HCT116 (cell line): ENCODE data around the gene PERCC1. TPM values are rescaled to one million over a fixed set of nuclear protein-coding genes. Genes with fewer than 3 reads are reported as not detected.
"Not testable (repeated sequence)": the region's sequence is repeated elsewhere in the genome, so short reads cannot be mapped to it uniquely, and the experiment has no call there.

Source experiments
- ATAC-seq: fragments of 200-7000 bp; cut with Tn5 transposase; 2 replicates; pipeline ENCODE4 v1.9.1; 2020; ENCODE audit warnings: mild to moderate bottlenecking, moderate library complexity
- BruUV-seq: library from RNA; stranded (reverse); fragments of 400-500 nt; replicated peaks from 2 replicates; lab custom pipeline; 2021; lab: Mats Ljungman, UMichigan
- CTCF ChIA-PET: fragments of 300-600 bp; sonication (Branson Sonifier 250); formaldehyde crosslinking; loops from one replicate; lab custom pipeline; 2021; ENCODE audit warnings: antibody characterized with exemption; lab: Charles Lee
- POLR2A ChIA-PET: fragments of 300-600, 350-600 bp; sonication (Branson Sonifier 250); formaldehyde crosslinking; loops from one replicate; lab custom pipeline; 2021; ENCODE audit warnings: antibody characterized with exemption; lab: Charles Lee
- RAD21 ChIA-PET, 2 experiments: fragments of 300-600 bp; sonication (Branson Sonifier 250); formaldehyde crosslinking; loops; one replicate each; lab custom pipeline; 2023; ENCODE audit warnings: low total read pairs in 2 of 2; ENCODE audit not compliant: uncharacterized antibody in 2 of 2, unreplicated experiment in 2 of 2, low non-redundant PET in 1 of 2; lab: Charles Lee
- DNase-seq: peaks from one replicate; pipeline ENCODE4 v3.0.0-alpha.2; 2010; ENCODE audit warnings: low read depth, low spot score
- H2AFZ ChIP-seq: fragments of 200-600 bp; shearing (Covaris generic), sonication (generic); 2 replicates; pipeline ENCODE4 v1.6.1; 2017; ENCODE audit warnings: low read depth, mixed run types, mixed read lengths, antibody characterized with exemption, low read length; ENCODE audit not compliant: poor library complexity, severe bottlenecking
- H3K27ac ChIP-seq: 2 replicates; pipeline ENCODE4 v1.5.1; 2012; ENCODE audit warnings: low read depth, low read length
- H3K27me3 ChIP-seq: fragments of 200-600 bp; sonication (generic); 2 replicates; pipeline ENCODE4 v1.6.1; 2016; ENCODE audit warnings: mixed run types, low read length, mixed read lengths; ENCODE audit not compliant: insufficient read depth
- H3K36me3 ChIP-seq, 2 experiments: fragments of 200-500 bp in 1 of 2; fragments of 200-600 bp in 1 of 2; sonication (Bioruptor generic) in 1 of 2; sonication (generic) in 1 of 2; 2 replicates each; pipeline versions ENCODE4 v1.5.1 to v1.6.1; 2014 to 2016; ENCODE audit warnings: low read length in 2 of 2, inconsistent platforms in 1 of 2, mixed read lengths in 1 of 2, mixed run types in 1 of 2; ENCODE audit not compliant: insufficient read depth in 2 of 2, control insufficient read depth in 1 of 2
- H3K4me1 ChIP-seq, 2 experiments: fragments of 200-600 bp in 1 of 2; sonication (generic) in 1 of 2; 2 replicates each; pipeline versions ENCODE4 v1.5.1 to v1.6.1; 2012 to 2017; ENCODE audit warnings: low read length in 2 of 2, inconsistent platforms in 1 of 2, mild to moderate bottlenecking in 1 of 2, mixed read lengths in 1 of 2, mixed run types in 1 of 2, moderate library complexity in 1 of 2; ENCODE audit not compliant: insufficient read depth in 2 of 2, control insufficient read depth in 1 of 2
- H3K4me2 ChIP-seq: fragments of 200-600 bp; sonication (generic); 2 replicates; pipeline ENCODE4 v1.6.1; 2017; ENCODE audit warnings: mixed run types, low read length, mixed read lengths
- H3K4me3 ChIP-seq, 2 experiments: fragments of 200-600 bp in 1 of 2; sonication (generic) in 1 of 2; replicated peaks in 1 of 2; 2 replicates each; pipeline ENCODE4 v1.5.1; 2011 to 2016; ENCODE audit warnings: low read length in 2 of 2, control low read depth in 1 of 2, low read depth in 1 of 2, mild to moderate bottlenecking in 1 of 2, mixed read lengths in 1 of 2, mixed run types in 1 of 2
- H3K79me2 ChIP-seq: fragments of 200-600 bp; sonication (generic); 2 replicates; pipeline ENCODE4 v1.6.1; 2017; ENCODE audit warnings: mild to moderate bottlenecking, mixed run types, low read length, moderate library complexity, mixed read lengths; ENCODE audit not compliant: insufficient read depth
- H3K9ac ChIP-seq: fragments of 200-600 bp; sonication (generic); 2 replicates; pipeline ENCODE4 v1.6.1; 2016; ENCODE audit warnings: low read length, mixed read lengths
- H3K9me2 ChIP-seq: fragments of 200-600 bp; sonication (generic), shearing (Covaris generic); 2 replicates; pipeline ENCODE4 v1.6.1; 2017; ENCODE audit warnings: mixed run types, mild to moderate bottlenecking, moderate library complexity; ENCODE audit not compliant: insufficient read depth
- H3K9me3 ChIP-seq, 2 experiments: fragments of 200-500 bp in 1 of 2; fragments of 200-600 bp in 1 of 2; sonication (Bioruptor generic) in 1 of 2; sonication (generic) in 1 of 2; 2 replicates each; pipeline ENCODE4 v1.6.1; 2014 to 2017; ENCODE audit warnings: low read length in 2 of 2, mixed read lengths in 2 of 2, inconsistent platforms in 1 of 2, low read depth in 1 of 2, mild to moderate bottlenecking in 1 of 2, mixed run types in 1 of 2, moderate library complexity in 1 of 2; ENCODE audit not compliant: control insufficient read depth in 1 of 2, insufficient read depth in 1 of 2
- H4K20me1 ChIP-seq: fragments of 200-600 bp; sonication (generic), shearing (Covaris generic); 2 replicates; pipeline ENCODE4 v1.6.1; 2017; ENCODE audit warnings: mixed run types, mild to moderate bottlenecking, moderate library complexity; ENCODE audit not compliant: insufficient read depth
- ELF1 ChIP-seq: IDR thresholded peaks from 2 replicates; pipeline ENCODE4 v1.6.1; 2012; ENCODE audit warnings: low read depth, borderline replicate concordance
- EZH2phosphoT487 ChIP-seq: fragments of 200-600 bp; IDR thresholded peaks from 2 replicates; pipeline ENCODE4 v1.6.1; 2018; ENCODE audit warnings: antibody characterized with exemption, borderline replicate concordance
- POLR2A ChIP-seq: IDR thresholded peaks from 2 replicates; pipeline ENCODE4 v1.7.0; 2011; ENCODE audit warnings: borderline replicate concordance; ENCODE audit not compliant: insufficient read depth, insufficient read length; ENCODE audit errors: extremely low read depth
- POLR2AphosphoS5 ChIP-seq: IDR thresholded peaks from 2 replicates; pipeline ENCODE4 v1.6.1; 2011; ENCODE audit warnings: mild to moderate bottlenecking, low read depth, low read length, moderate library complexity
- SRF ChIP-seq: IDR thresholded peaks from 2 replicates; pipeline ENCODE4 v1.6.1; 2012; ENCODE audit warnings: low read depth
- YY1 ChIP-seq: IDR thresholded peaks from 2 replicates; pipeline ENCODE4 v1.6.1; 2011; ENCODE audit warnings: low read length, low read depth, moderate library complexity, mild to moderate bottlenecking; ENCODE audit not compliant: insufficient replicate concordance; ENCODE audit errors: extremely low read depth
- intact Hi-C: fragments of 100-400 bp; cut with micrococcal nuclease; formaldehyde crosslinking; loops from 2 replicates; pipeline ENCODE4 v1.10.0; 2022
- total RNA-seq: library from RNA; stranded (reverse); gene quantifications from one replicate; pipeline ENCODE4 v1.2.1, GENCODE V29; 2021; ENCODE audit not compliant: unreplicated experiment
- TF ChIP-seq, protein P1 (sequence below): IDR thresholded peaks from 2 replicates; pipeline ENCODE4 v1.6.1; 2012
- TF ChIP-seq, protein P2 (sequence below): IDR thresholded peaks from 2 replicates; pipeline ENCODE4 v1.6.1; 2012; ENCODE audit warnings: low read depth

Gene PERCC1
- total RNA-seq, 1 experiment from 2014 or later, result not detected

DNA sequence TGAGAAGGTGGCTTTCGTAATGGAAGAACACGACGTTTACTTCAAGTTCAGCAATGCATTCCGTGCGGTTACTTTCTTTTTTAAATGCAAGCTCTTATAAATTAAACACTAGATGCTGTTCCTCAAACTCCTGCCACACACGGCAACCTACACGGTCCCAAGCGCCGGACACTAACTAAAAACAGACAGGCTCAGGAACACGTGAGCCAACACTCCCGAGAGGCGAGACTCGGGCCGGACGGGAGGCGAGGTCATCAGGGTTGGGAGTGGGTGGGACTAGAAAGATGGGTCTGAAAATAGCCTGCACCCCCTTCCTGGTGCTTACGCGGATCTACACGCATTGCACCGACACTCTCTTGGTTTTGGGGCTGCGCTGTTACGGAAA is 37.5 kb downstream of the PERCC1 start:
- no TSS peak for BruUV-seq

DNA sequence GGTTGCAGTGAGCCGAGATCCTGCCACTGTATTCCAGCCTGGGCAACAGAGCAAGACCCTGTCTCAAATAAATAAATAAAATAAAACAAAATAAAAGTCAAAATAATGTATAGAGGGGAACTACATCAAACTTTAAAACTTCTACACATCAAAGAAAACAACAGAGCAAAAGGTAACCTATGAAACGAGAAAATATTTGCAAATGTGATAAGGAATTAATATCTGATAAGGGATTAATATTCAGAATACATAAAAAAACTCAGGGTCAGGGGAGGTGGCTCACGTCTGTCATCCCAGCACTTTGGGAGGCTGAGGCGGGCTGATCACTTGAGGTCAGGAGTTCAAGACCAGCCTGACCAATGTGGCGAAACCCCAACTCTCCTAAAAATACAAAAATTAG is 38.3 kb downstream of the PERCC1 start:
- RAD21 ChIA-PET, H3K9ac ChIP-seq, H4K20me1 ChIP-seq, H3K27me3 ChIP-seq, H3K4me2 ChIP-seq, H3K36me3 ChIP-seq, BruUV-seq, CTCF ChIA-PET, H2AFZ ChIP-seq, H3K27ac ChIP-seq, DNase-seq, POLR2A ChIA-PET, H3K4me3 ChIP-seq, H3K9me3 ChIP-seq, ATAC-seq, intact Hi-C loops, H3K9me2 ChIP-seq: not testable (repeated sequence)
- Histone ChIP-seq H3K79me2 (peaks cover 53% of the 10 kb centered on the region), H3K4me1 (peaks cover 20 to 31% of the 10 kb centered on the region in 2 experiments; a peak in 3 of 4 replicates)

More for the DNA sequence above, 37.5 kb downstream of the PERCC1 start:
- RAD21 ChIA-PET, result no interaction called here
- H3K9me2 ChIP-seq, result no peaks in the 10 kb centered on the region
- TF ChIP-seq ELF1 (no peak), SRF (no peak), POLR2AphosphoS5 (no peak), EZH2phosphoT487 (no peak), YY1 (no peak), POLR2A (no peak)
- TF ChIP-seq, protein P1, sequence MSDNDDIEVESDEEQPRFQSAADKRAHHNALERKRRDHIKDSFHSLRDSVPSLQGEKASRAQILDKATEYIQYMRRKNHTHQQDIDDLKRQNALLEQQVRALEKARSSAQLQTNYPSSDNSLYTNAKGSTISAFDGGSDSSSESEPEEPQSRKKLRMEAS, result no peak
- TF ChIP-seq, protein P2, sequence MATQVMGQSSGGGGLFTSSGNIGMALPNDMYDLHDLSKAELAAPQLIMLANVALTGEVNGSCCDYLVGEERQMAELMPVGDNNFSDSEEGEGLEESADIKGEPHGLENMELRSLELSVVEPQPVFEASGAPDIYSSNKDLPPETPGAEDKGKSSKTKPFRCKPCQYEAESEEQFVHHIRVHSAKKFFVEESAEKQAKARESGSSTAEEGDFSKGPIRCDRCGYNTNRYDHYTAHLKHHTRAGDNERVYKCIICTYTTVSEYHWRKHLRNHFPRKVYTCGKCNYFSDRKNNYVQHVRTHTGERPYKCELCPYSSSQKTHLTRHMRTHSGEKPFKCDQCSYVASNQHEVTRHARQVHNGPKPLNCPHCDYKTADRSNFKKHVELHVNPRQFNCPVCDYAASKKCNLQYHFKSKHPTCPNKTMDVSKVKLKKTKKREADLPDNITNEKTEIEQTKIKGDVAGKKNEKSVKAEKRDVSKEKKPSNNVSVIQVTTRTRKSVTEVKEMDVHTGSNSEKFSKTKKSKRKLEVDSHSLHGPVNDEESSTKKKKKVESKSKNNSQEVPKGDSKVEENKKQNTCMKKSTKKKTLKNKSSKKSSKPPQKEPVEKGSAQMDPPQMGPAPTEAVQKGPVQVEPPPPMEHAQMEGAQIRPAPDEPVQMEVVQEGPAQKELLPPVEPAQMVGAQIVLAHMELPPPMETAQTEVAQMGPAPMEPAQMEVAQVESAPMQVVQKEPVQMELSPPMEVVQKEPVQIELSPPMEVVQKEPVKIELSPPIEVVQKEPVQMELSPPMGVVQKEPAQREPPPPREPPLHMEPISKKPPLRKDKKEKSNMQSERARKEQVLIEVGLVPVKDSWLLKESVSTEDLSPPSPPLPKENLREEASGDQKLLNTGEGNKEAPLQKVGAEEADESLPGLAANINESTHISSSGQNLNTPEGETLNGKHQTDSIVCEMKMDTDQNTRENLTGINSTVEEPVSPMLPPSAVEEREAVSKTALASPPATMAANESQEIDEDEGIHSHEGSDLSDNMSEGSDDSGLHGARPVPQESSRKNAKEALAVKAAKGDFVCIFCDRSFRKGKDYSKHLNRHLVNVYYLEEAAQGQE, result no peak
- TF ChIP-seq, all 23 proteins: peak for 0
- Histone ChIP-seq H3K9me3 (no peaks in the 10 kb centered on the region), H3K4me1 (peaks cover 16 to 24% of the 10 kb centered on the region in 2 experiments; a peak in 3 of 4 replicates), H3K27me3 (no peaks in the 10 kb centered on the region), H3K79me2 (peaks cover 46% of the 10 kb centered on the region), H2AFZ (no peak overlapping the region), H3K4me2 (no peak overlapping the region), H3K9ac (no peak overlapping the region), H3K27ac (no peak overlapping the region), H3K36me3 (no peaks in the 10 kb centered on the region), H4K20me1 (no peaks in the 10 kb centered on the region), H3K4me3 (no peak overlapping the region)
- intact Hi-C loops, result no loop called here
- ATAC-seq, result no peak
- no peak for DNase-seq
- ChIA-PET CTCF (no interaction called here), POLR2A (no interaction called here)
